Spleen (tissue), 7 donors: Measurements from ENCODE around the gene SPAG17.

Source experiments
- CTCF ChIP-seq, 11 experiments: fragments of 200-600 bp in 7 of 11; fragments of 450-650 bp in 4 of 11; sonication (generic) in 4 of 11; IDR thresholded peaks in 8 of 11; conservative IDR thresholded peaks in 3 of 11; 1 replicate in 7 of 11; 2 replicates in 4 of 11; pipeline versions ENCODE4 v1.4.0 to v1.8.0; 2016 to 2021; ENCODE audit warnings: antibody characterized with exemption in 11 of 11, inconsistent platforms in 4 of 11, mild to moderate bottlenecking in 1 of 11
- POLR2A ChIP-seq, 3 donors: fragments of 450-650 bp; IDR thresholded peaks; one replicate each; pipeline ENCODE4 v1.5.1; 2017; ENCODE audit warnings: antibody characterized with exemption in 3 of 3, mild to moderate bottlenecking in 1 of 3
- POLR2AphosphoS5 ChIP-seq, 3 donors: sonication (generic); formaldehyde crosslinking; IDR thresholded peaks; one replicate each; pipeline ENCODE4 v1.5.1; 2017; ENCODE audit warnings: antibody characterized with exemption in 3 of 3
- donor health status: DM: no; HTN: no; CAD: no; lungs with moderate emphysema.
- donor health status: DM: no; HTN: no; CAD: no.
- donor health status: DM: no; HTN: no; CAD: no.

- no peak for TF ChIP-seq POLR2AphosphoS5 (IDR thresholded peaks at IDR 0.05)
- TF ChIP-seq CTCF (IDR thresholded peaks at IDR 0.05 in 8 of 11, conservative IDR thresholded peaks at IDR 0.05 in 3 of 11), result no peak
- no peak for TF ChIP-seq POLR2A (IDR thresholded peaks at IDR 0.05)
Observed at GRCh38 chr1:118047006-118047649, 137.9 kb downstream of the SPAG17 start.
